SHP77 (cell line): Measurements from ENCODE around the gene AKR1C2.
"Not testable (repeated sequence)": the region's sequence is repeated elsewhere in the genome, so short reads cannot be mapped to it uniquely, and the experiment has no call there.

Experiments
- DNase-seq, 2 experiments: peaks; one replicate each; lab custom pipeline; 2025; lab: John Stamatoyannopoulos, UW

Gene AKR1C2

GRCh38 chr10:4956955-4957645, 46.6 kb downstream of the AKR1C2 start:
- peak; percentile 25 to 46 for DNase-seq

DNA sequence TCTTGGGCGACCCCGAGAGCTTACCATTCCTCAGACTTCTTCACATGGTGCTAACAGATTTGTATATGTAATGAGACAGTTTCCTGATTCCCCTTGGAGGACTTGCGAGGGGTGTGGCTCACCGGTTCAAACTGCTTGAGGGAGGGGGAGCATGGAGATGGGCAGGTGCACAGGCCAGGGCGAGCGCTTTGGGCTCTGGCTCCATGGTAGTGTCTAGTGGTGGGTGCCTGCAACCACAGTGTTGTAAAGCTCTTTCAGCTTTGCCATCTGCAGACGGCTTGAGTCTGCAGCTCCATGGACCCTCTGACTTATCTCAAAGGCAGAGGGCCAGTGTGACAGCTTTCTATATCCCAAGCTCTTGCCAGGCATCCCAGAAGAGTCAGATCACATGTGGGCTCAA, 47.6 kb downstream of the AKR1C2 start:
- DNase-seq = peak in 1 of 2 experiments; percentile 29

DNA sequence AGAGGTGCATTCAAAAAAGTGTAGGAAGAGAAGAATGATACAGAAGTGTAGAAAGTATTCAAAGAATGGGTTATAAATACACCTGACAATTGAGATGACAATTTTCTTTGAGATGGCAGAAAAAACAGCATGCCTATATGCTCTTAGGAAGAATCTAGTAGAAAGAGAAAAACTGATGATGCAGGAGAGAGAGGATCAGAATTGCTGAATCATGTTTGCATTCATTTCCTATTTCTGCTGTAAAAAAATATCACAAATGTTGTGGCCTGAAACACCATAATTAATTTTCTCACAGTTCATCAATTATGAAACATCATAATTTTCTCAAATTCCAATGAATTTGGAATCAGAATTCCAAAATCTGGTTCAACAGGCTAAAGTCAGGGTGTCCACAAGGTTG, 50.3 kb downstream of the AKR1C2 start:
- DNase-seq = no peak

- not testable (repeated sequence) for DNase-seq
These were observed 52.0 kb downstream of the AKR1C2 start for GRCh38 chr10:4951512-4952162.

DNA sequence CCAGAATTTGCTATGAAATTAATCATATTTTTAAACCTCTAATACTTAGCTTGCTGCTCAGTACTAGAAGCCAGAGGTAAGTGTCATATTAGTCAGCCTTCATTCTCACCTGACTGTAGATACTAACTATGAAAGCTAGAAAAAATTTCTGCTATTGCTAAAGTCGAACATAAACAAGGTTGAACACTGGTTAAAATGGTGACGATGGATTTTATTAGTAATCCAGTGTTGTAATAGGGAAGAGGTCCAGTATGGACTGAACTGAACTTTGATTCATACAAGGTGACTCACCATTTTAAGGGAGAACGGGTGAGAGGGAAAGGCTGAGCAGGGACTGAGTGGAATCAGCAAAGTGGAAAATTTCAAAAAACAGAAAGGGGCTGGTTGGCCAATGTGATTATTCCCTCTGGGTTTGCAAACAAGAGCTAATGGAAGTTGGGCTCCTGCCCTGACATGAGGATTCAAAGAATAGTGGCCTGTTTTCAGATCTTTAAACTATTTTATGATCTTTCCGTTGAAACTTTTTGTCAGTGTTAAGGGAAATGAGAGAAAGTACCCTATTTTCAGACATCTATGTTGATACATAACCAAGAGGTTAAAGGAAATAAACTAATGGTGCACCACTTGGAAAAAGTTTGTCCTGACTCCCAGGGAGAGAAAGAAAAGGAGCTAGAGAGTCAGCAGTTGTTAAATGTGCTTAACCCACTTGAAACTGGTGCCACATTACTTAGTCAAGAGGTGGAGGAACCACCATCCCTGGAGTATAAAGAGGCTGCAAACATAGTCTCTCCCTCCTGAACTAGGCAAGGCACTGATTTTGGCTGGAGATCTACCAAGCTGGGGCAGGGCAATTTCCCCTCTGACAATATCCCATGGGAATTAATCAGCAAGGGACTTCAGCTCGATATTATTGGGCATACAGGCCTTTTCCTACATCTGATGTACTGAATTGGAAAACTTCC, 55.7 kb downstream of the AKR1C2 start:
- DNase-seq = no peak

GRCh38 chr10:4947039-4947634, 56.5 kb downstream of the AKR1C2 start:
- no peak for DNase-seq

- DNase-seq = no peak
These were observed 57.6 kb downstream of the AKR1C2 start for GRCh38 chr10:4945766-4946717.

GRCh38 chr10:4944841-4945240, 58.8 kb downstream of the AKR1C2 start:
- DNase-seq = no peak

- no peak for DNase-seq
These were observed 59.8 kb downstream of the AKR1C2 start for GRCh38 chr10:4943821-4944220.

DNA sequence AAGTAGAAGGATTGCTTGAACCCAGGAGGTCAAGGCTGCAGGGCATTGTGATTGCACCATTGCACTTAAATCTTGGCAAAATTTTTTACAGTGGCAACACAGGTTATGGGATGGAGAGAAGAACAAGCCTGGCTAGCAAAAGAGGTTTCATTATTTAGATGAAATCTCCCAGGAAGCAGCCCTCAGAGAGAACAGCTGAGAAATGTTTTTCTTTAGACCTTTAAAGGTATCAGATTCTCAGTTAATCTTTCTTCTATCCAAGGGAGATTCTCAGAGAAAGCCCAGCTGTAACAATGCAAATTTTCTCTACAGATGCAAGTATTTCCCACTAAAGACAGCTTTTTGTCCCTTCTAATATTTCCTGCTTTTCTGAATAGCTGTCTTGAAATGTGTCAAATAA, 60.2 kb downstream of the AKR1C2 start:
- DNase-seq = not testable (repeated sequence)

DNA sequence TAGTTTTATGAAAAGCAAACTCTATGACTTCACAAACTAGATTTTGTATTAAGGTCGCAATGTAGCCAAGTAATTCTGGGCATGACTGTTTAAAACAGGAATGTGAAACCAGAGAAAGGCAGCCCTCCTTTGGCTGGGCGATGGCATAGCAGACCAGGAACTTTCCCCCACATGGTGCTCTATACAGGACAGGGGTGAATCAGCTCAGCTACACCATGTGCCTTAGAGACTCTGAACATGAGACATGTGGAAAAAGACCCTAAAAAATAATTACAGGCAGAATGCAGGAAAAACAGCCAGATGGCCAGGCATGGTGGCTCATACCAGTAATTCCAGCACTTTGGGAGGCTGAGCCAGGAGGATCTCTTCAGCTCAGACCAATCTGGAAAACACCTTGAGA, 60.7 kb downstream of the AKR1C2 start:
- not testable (repeated sequence) for DNase-seq

DNA sequence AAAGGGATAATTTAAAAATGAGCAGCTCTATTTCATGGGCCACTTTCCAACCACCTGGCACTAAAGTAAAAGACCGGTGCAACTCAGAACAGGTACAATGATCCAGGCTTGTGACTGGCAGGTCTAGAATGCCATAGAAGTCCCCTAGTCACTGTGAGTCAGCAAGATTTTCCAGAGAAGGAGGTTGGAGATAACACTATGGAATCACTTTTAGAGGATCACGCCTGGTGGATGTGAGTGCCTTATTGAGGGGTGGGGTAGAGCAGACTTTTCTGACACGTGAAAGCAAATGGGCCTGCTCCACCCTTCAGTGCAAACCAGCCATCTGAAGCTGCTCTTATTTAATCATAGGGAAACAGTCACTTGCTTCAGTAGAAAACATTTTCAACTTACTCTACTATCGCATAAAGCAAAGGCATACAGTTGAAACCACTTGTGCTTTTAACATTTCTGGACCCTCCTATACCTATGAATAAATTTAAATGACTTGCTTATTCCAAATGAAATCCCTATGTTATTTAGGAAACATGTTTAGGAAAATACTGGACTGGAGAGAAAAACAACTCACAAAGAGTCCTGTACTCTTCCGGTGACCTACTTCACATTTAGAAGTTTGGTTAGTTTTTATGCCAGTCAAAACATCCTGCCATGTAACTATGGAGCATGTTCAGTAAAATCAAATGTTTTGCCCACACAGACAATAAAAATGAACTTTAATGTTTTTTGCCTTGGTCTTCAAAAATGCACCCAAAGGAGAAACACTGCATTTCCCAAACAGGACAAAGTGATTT, 61.9 kb downstream of the AKR1C2 start:
- DNase-seq = peak; percentile 40 to 64

GRCh38 chr10:4940909-4941308, 62.7 kb downstream of the AKR1C2 start:
- DNase-seq = not testable (repeated sequence)

DNA sequence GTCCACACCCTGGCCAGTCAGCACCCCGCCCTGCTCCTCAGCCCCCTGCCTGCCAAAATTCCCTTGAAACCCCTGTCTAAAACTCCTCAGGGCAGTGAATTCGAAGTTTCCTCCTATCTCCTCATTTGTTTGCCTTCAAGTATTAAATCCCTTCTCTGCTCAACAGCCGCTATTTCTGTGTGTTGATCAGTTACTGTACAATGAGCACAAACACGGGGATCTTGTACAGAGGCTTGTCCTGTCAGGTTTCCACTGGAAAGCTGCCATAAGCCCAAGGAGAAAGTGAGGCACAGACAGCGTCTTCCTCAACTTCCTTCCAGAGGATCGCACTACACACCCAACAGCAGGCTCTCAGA, 63.6 kb downstream of the AKR1C2 start:
- DNase-seq = not testable (repeated sequence)

- no peak for DNase-seq
These were observed 64.2 kb downstream of the AKR1C2 start for GRCh38 chr10:4939224-4940072.
